Measurements from ENCODE around the gene NECTIN2.

GRCh38 chr19:44839276-44839675 is 6.8 kb upstream of the NECTIN2 start:
- TF ChIP-seq CTCF (IDR thresholded peaks at IDR 0.05) (no peak), POLR2A (IDR thresholded peaks at IDR 0.05) (no peak)
